ENCODE measurements around the gene ARHGAP23. TPM values are rescaled to one million over a fixed set of nuclear protein-coding genes. Genes with fewer than 3 reads are reported as not detected.

Gene ARHGAP23
- total RNA-seq, 3 donors from 2014 or later (not counting 1 experiment from before 2014, with no cell fraction given): 0.19 to 1.8 (median 1.7) TPM

DNA sequence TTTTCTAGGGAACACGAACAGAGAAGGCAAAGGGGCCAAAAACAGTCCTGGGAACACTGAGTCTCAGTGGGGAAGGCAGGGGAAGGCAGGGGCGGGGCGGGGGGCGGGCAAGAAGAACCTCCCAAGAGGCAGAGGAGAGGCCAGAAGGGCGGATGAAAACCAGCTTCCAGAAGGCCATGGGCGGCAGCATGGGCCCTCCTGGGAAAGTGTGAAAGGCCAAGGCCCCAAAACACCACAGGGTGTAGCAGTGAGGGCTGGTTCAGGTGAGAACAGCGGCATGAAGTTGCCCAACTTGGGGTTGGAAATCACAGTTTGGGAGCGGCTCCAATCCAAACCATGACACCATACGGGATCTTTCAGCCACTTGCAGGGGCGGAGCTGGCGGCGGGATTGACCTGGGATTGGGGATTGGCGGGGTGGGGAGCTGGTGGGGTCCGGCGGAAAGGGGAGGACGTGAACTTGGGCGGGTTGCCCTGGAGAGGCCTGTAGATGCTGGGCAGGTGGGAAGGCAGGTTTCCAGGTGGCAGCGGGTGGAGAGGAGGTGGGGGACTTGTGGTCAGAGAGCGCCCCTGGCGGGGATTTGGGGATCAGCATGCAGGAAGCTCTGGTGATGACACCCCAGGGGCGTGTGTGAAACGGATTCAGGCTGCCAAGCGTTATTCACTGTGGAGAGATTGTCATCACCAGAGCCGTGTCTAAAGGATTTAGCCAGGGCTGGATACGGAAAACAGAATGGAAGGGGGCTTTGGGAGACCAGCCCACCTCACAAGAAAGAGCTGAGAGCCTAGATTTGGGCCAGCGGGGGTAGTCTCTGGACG is 80.9 kb downstream of the ARHGAP23 start:
- peak; percentile 73 to 92 (median 83) for ATAC-seq
- Histone ChIP-seq H3K9me3 (ENCODE audit: control insufficient read depth, insufficient read depth, low read length) (no peaks in the 10 kb centered on the region), H3K4me3 (ENCODE audit: low read length) (no peak overlapping the region), H3K36me3 (ENCODE audit: control insufficient read depth, insufficient read depth, low read length) (no peaks in the 10 kb centered on the region), H3K27me3 (ENCODE audit: control insufficient read depth, insufficient read depth, low read length) (peaks cover 22% of the 10 kb centered on the region), H3K4me1 (ENCODE audit: control insufficient read depth, insufficient read depth, low read length) (peaks cover 6% of the 10 kb centered on the region), H3K27ac (ENCODE audit: low read length) (no peak overlapping the region)
- peak; percentile 50 to 82 for DNase-seq
- H3K27me3 Mint-ChIP-seq (ENCODE audit: low read depth in 2 of 2): peaks cover 36 to 40% of the 10 kb centered on the region in 2 donors
- H3K9me3 Mint-ChIP-seq: no peaks in the 10 kb centered on the region
- peaks cover 7 to 16% of the 10 kb centered on the region in 2 donors for H3K4me1 Mint-ChIP-seq
- peak overlapping the region in 1 of 2 donors; percentile 75 for H3K27ac Mint-ChIP-seq
- WGBS (ENCODE audit: insufficient coverage): 57% methylated on average over 27 of the region's 27 CpGs
- intact Hi-C loops (cut with micrococcal nuclease): no loop called here
- TF ChIP-seq, protein P1, sequence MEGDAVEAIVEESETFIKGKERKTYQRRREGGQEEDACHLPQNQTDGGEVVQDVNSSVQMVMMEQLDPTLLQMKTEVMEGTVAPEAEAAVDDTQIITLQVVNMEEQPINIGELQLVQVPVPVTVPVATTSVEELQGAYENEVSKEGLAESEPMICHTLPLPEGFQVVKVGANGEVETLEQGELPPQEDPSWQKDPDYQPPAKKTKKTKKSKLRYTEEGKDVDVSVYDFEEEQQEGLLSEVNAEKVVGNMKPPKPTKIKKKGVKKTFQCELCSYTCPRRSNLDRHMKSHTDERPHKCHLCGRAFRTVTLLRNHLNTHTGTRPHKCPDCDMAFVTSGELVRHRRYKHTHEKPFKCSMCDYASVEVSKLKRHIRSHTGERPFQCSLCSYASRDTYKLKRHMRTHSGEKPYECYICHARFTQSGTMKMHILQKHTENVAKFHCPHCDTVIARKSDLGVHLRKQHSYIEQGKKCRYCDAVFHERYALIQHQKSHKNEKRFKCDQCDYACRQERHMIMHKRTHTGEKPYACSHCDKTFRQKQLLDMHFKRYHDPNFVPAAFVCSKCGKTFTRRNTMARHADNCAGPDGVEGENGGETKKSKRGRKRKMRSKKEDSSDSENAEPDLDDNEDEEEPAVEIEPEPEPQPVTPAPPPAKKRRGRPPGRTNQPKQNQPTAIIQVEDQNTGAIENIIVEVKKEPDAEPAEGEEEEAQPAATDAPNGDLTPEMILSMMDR (IDR thresholded peaks at IDR 0.05): peak; percentile 12
- peak overlapping the region; percentile 86 for H3K4me3 Mint-ChIP-seq
- no peaks in the 10 kb centered on the region for H3K36me3 Mint-ChIP-seq

DNA sequence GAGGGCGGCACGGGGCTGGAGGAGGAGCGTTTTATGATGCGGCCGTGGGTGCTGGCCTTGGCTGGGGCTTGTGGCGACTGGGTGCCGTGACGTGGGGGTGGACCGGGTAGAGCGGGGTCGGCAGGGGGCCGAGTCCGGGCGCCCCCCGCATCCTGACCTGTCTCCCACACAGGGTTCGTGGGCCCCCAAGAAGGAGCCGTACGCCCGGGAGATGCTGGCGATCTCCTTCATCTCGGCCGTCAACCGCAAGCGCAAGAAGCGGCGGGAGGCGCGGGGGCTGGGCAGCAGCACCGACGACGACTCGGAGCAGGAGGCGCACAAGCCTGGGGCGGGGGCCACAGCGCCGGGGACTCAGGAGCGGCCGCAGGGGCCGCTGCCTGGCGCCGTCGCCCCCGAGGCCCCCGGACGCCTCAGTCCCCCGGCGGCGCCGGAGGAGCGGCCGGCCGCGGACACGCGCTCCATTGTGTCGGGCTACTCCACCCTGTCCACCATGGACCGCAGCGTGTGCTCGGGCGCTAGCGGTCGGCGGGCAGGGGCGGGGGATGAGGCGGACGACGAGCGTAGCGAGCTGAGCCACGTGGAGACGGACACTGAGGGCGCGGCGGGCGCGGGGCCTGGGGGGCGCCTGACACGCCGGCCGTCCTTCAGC is 81.6 kb downstream of the ARHGAP23 start:
- H3K27me3 Mint-ChIP-seq (ENCODE audit: low read depth in 2 of 2): peaks cover 36 to 40% of the 10 kb centered on the region in 2 donors
- TF ChIP-seq, protein P1 (IDR thresholded peaks at IDR 0.05): no peak
- Histone ChIP-seq H3K9me3 (ENCODE audit: control insufficient read depth, insufficient read depth, low read length) (no peaks in the 10 kb centered on the region), H3K36me3 (ENCODE audit: control insufficient read depth, insufficient read depth, low read length) (no peaks in the 10 kb centered on the region), H3K27me3 (ENCODE audit: control insufficient read depth, insufficient read depth, low read length) (peaks cover 22% of the 10 kb centered on the region), H3K27ac (ENCODE audit: low read length) (no peak overlapping the region), H3K4me3 (ENCODE audit: low read length) (no peak overlapping the region), H3K4me1 (ENCODE audit: control insufficient read depth, insufficient read depth, low read length) (peaks cover 6% of the 10 kb centered on the region)
- intact Hi-C loops (cut with micrococcal nuclease): no loop called here
- DNase-seq (no peak), ATAC-seq (peak in 2 of 3 donors; percentile 36 to 38)
- WGBS (ENCODE audit: insufficient coverage): 9% methylated on average over 80 of the region's 80 CpGs
- peak overlapping the region in 1 of 2 donors; percentile 75 for H3K27ac Mint-ChIP-seq
- peak overlapping the region; percentile 86 for H3K4me3 Mint-ChIP-seq
- no peaks in the 10 kb centered on the region for H3K9me3 Mint-ChIP-seq
- H3K36me3 Mint-ChIP-seq: no peaks in the 10 kb centered on the region
- peaks cover 7 to 16% of the 10 kb centered on the region in 2 donors for H3K4me1 Mint-ChIP-seq

DNA sequence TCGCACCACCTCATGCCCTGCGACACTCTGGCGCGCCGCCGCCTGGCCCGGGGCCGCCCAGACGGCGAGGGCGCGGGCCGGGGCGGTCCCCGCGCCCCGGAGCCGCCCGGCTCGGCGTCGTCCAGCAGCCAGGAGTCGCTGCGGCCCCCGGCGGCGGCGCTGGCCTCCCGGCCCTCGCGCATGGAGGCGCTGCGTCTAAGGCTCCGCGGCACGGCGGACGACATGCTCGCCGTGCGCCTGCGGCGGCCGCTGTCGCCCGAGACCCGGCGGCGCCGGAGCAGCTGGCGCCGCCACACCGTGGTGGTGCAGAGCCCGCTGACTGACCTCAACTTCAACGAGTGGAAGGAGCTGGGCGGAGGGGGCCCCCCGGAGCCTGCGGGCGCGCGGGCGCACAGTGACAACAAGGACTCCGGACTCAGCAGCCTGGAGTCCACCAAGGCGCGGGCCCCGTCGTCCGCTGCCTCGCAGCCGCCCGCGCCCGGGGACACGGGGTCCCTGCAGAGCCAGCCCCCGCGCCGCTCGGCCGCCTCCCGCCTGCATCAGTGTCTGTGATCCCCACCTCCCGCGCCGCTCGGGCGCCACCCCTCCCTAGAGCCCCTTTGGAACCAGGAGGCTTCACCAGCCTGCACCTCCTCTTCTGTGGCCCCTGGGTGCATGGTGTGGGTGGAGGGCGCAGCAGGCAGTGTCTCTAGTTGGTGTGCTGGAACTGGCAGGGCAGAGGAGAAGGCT is 82.3 kb downstream of the ARHGAP23 start:
- intact Hi-C loops (cut with micrococcal nuclease): no loop called here
- no peak overlapping the region for H3K27ac Mint-ChIP-seq
- H3K36me3 ChIP-seq (ENCODE audit: control insufficient read depth, insufficient read depth, low read length): no peaks in the 10 kb centered on the region
- peak overlapping the region; percentile 58 for H3K4me3 Mint-ChIP-seq
- TF ChIP-seq, protein P1 (IDR thresholded peaks at IDR 0.05): no peak
- WGBS (ENCODE audit: insufficient coverage): 23% methylated on average over 86 of the region's 86 CpGs
- peaks cover 6% of the 10 kb centered on the region for H3K4me1 ChIP-seq (ENCODE audit: control insufficient read depth, insufficient read depth, low read length)
- DNase-seq (peak in 1 of 2 donors; percentile 21), ATAC-seq (peak in 2 of 3 donors; percentile 43 to 64)
- no peaks in the 10 kb centered on the region for H3K9me3 ChIP-seq (ENCODE audit: control insufficient read depth, insufficient read depth, low read length)
- no peak overlapping the region for H3K4me3 ChIP-seq (ENCODE audit: low read length)
- H3K27me3 ChIP-seq (ENCODE audit: control insufficient read depth, insufficient read depth, low read length): peaks cover 22% of the 10 kb centered on the region
- no peak overlapping the region for H3K27ac ChIP-seq (ENCODE audit: low read length)
- H3K9me3 Mint-ChIP-seq: no peaks in the 10 kb centered on the region
- H3K27me3 Mint-ChIP-seq (ENCODE audit: low read depth in 2 of 2): peaks cover 36 to 40% of the 10 kb centered on the region in 2 donors
- peaks cover 7 to 16% of the 10 kb centered on the region in 2 donors for H3K4me1 Mint-ChIP-seq
- no peaks in the 10 kb centered on the region for H3K36me3 Mint-ChIP-seq
